Adrenal gland (tissue), 12 donors: ENCODE measurements around the gene HAPLN3. TPM values are rescaled to one million over a fixed set of nuclear protein-coding genes. Genes with fewer than 3 reads are reported as not detected.

Experiments used
- DNase-seq, 7 donors: peaks; one replicate each; pipeline ENCODE4 v3.0.0-alpha.2; 2019 to 2020
- H3K27ac ChIP-seq, 5 donors: fragments of 200-600 bp; sonication (generic) in 4 of 5; 1 replicate in 3 of 5; 2 replicates in 2 of 5; pipeline versions ENCODE4 v1.5.1 to v1.8.0; 2016 to 2020; ENCODE audit warnings: mild to moderate bottlenecking in 1 of 5
- H3K27me3 ChIP-seq: fragments of 200-600 bp; 2 replicates; pipeline ENCODE4 v1.8.0; 2021
- H3K36me3 ChIP-seq, 2 donors: fragments of 200-600 bp; replicated peaks in 1 of 2; 1 replicate in 1 of 2; 2 replicates in 1 of 2; pipeline versions ENCODE4 v1.5.1 to v1.8.0; 2018 to 2022
- H3K4me1 ChIP-seq, 2 donors: fragments of 200-600 bp; replicated peaks in 1 of 2; 1 replicate in 1 of 2; 2 replicates in 1 of 2; pipeline versions ENCODE4 v1.5.1 to v1.8.0; 2018 to 2021
- H3K4me3 ChIP-seq, 4 donors: fragments of 200-600 bp; sonication (generic) in 3 of 4; one replicate each; pipeline ENCODE4 v1.5.1; 2016 to 2018
- H3K9me3 ChIP-seq, 3 donors: fragments of 200-600 bp; sonication (generic) in 1 of 3; replicated peaks in 1 of 3; 1 replicate in 2 of 3; 2 replicates in 1 of 3; pipeline versions ENCODE4 v1.5.1 to v1.8.0; 2016 to 2021
- CTCF ChIP-seq, 6 experiments: fragments of 450-650 bp in 4 of 6; fragments of 200-600 bp in 2 of 6; sonication (generic) in 1 of 6; IDR thresholded peaks; 1 replicate in 5 of 6; 2 replicates in 1 of 6; pipeline versions ENCODE4 v1.5.1 to v1.8.0; 2016 to 2021; ENCODE audit warnings: antibody characterized with exemption in 6 of 6, mild to moderate bottlenecking in 2 of 6, moderate library complexity in 1 of 6
- POLR2A ChIP-seq, 2 donors: fragments of 450-650 bp; IDR thresholded peaks; one replicate each; pipeline ENCODE4 v1.6.1; 2017; ENCODE audit warnings: antibody characterized with exemption in 2 of 2, mild to moderate bottlenecking in 2 of 2, moderate library complexity in 1 of 2
- WGBS, 4 donors: extraction: QIAGEN DNeasy Blood & Tissue Kit in 2 of 4; methylation state at CpG; one replicate each; pipeline versions ENCODE4 v1.1.5 to v1.1.7; 2013 to 2017; 5-methylcytosine and 5-hydroxymethylcytosine counted together
- intact Hi-C, 2 donors: fragments of 100-400 bp; cut with DNase I; formaldehyde crosslinking; loops; one replicate each; pipeline versions ENCODE4 v1.14.1 to v1.15.0; 2022 to 2023
- polyA plus RNA-seq, 3 donors: library from polyadenylated mRNA; stranded (reverse); fragments of 200-250 nt in 2 of 3; fragments of 350-450 nt in 1 of 3; fragmentation: Illumina TruSeq in 1 of 3; extraction: RNeasy Lipid Tissue Mini Kit (QIAGEN cat#74804) in 1 of 3; gene quantifications; one replicate each; pipeline ENCODE4 v1.2.3, GENCODE V29; 2013 to 2014
- total RNA-seq, 9 donors: library from RNA; depleted of rRNA in 4 of 9; stranded (reverse); fragments of >200 nt in 4 of 9; fragments of 120-200 nt in 1 of 9; fragmentation: NEBNext Ultra II Directional in 1 of 9; extraction: Animal tissue kit (Norgen Biotek cat#: 25700) in 1 of 9; gene quantifications; one replicate each; pipeline versions ENCODE4 v1.1.0 to v1.2.4, GENCODE V29; 2013 to 2023
- donor health status: healthy with polysubstance abuse.
- donor health status: Bipolar disorder and iron deficiency.
- donor health status: DM: yes; HTN: yes; CAD: no.
- donor health status: DM: no; HTN: no; CAD: no.
- donor health status: DM: no; HTN: no; CAD: no.
- donor health status: DM: yes; HTN: yes; CAD: no.

Gene HAPLN3
- total and polyA plus RNA-seq, 12 donors, result 0.55 to 7.6 (median 3.7) TPM

DNA sequence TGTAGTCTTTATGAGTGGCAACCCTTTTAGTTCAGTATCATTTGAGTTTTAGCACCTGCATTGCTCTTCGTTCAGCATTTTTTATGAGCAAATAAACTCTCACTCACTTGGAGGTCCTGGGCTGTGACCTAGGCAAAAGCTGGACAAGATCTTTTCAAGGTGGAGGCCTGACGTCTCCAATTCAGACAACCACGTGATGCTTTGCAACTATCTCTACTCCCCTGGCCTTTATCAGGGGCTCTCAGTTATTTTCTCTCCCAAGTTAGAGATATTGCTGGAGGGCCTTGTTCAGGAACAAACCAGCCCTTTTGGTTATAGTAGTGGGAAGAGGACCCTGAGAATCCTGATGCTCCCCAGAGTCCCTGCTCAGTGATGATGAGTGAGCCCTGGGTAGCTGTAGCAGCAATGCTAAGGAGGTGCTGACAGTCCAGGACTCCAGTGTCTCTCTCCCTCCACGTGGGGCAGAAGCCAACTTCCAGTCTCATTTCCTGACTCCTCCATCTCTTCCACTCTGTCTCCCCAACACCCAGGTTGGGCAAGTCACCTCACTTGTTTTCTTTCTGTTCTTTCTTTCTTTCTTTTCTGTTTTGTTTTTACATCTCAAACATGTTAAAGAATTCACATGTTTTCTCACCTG is 30.4 kb downstream of the HAPLN3 start:
- intact Hi-C loops, result no loop called here
- H3K27me3 ChIP-seq, result no peaks in the 10 kb centered on the region
- WGBS, 4 donors, result 65 to 77% (median 68%) methylated on average over 4 of the region's 4 CpGs

GRCh38 chr15:88863412-88863811 is 31.9 kb downstream of the HAPLN3 start:
- WGBS, 4 donors, result 29 to 58% (median 41%) methylated on average over 1 of the region's 1 CpG
- Histone ChIP-seq H3K4me3 (no peak overlapping the region), H3K9me3 (no peaks in the 10 kb centered on the region), H3K27ac (no peak overlapping the region), H3K36me3 (no peaks in the 10 kb centered on the region), H3K4me1 (no peaks in the 10 kb centered on the region), H3K27me3 (no peaks in the 10 kb centered on the region)
- DNase-seq, result no peak
- no peak for TF ChIP-seq CTCF (IDR thresholded peaks at IDR 0.05)
- TF ChIP-seq POLR2A (IDR thresholded peaks at IDR 0.05), result no peak
- intact Hi-C loops, result no loop called here

More for the DNA sequence above, 30.4 kb downstream of the HAPLN3 start:
- Histone ChIP-seq H3K4me3 (no peak overlapping the region), H3K4me1 (no peaks in the 10 kb centered on the region), H3K27ac (no peak overlapping the region), H3K36me3 (no peaks in the 10 kb centered on the region), H3K9me3 (no peaks in the 10 kb centered on the region)
- no peak for DNase-seq
- TF ChIP-seq POLR2A (IDR thresholded peaks at IDR 0.05), result no peak
- TF ChIP-seq CTCF (IDR thresholded peaks at IDR 0.05), result no peak

DNA sequence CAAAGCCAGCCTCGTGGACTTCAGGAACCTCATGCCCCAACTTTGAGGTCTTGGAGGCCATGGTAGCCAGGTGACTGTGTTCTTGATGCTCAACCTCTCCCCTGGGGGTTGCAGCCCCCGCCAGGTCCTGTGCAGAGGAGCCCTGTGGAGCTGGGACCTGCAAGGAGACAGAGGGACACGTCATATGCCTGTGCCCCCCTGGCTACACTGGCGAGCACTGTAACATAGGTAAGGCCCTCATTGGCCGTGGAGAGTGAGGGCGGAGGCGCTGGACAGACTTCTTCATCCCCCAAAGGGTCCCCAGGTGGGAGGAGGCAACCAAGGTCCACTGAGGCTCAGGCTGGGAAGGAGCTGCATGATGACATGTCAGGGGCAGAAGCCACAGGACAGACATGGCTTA is 35.1 kb downstream of the HAPLN3 start:
- H3K27ac ChIP-seq, result no peak overlapping the region
- no peaks in the 10 kb centered on the region for H3K9me3 ChIP-seq
- H3K4me3 ChIP-seq, result no peak overlapping the region
- intact Hi-C loops, result no loop called here
- 74 to 93% (median 85%) methylated on average over 3 to 7 of the region's 7 CpGs for WGBS, 4 donors
- H3K4me1 ChIP-seq, result no peaks in the 10 kb centered on the region
- TF ChIP-seq CTCF (IDR thresholded peaks at IDR 0.05) (no peak), POLR2A (IDR thresholded peaks at IDR 0.05) (no peak)
- H3K36me3 ChIP-seq, result no peaks in the 10 kb centered on the region
- no peaks in the 10 kb centered on the region for H3K27me3 ChIP-seq
- no peak for DNase-seq

GRCh38 chr15:88859550-88859949 is 35.8 kb downstream of the HAPLN3 start:
- intact Hi-C loops, result no loop called here
- no peaks in the 10 kb centered on the region for H3K27me3 ChIP-seq
- H3K9me3 ChIP-seq, result no peaks in the 10 kb centered on the region
- no peak for DNase-seq
- 59 to 71% (median 63%) methylated on average over 7 of the region's 7 CpGs for WGBS, 4 donors
- no peaks in the 10 kb centered on the region for H3K36me3 ChIP-seq
- no peak for TF ChIP-seq POLR2A (IDR thresholded peaks at IDR 0.05)
- TF ChIP-seq CTCF (IDR thresholded peaks at IDR 0.05), result no peak
- H3K4me3 ChIP-seq, result no peak overlapping the region
- no peaks in the 10 kb centered on the region for H3K4me1 ChIP-seq
- H3K27ac ChIP-seq, result no peak overlapping the region
